Breast epithelium (tissue), 3 donors: ENCODE measurements around the gene AP4S1.

Source experiments
- CTCF ChIP-seq, 3 donors: fragments of 450-650 bp; IDR thresholded peaks; one replicate each; pipeline ENCODE4 v1.5.1; 2016 to 2017; ENCODE audit warnings: antibody characterized with exemption in 3 of 3, mild to moderate bottlenecking in 3 of 3, moderate library complexity in 3 of 3
- POLR2A ChIP-seq: fragments of 450-650 bp; IDR thresholded peaks from one replicate; pipeline ENCODE4 v1.6.1; 2016; ENCODE audit warnings: antibody characterized with exemption, mild to moderate bottlenecking, moderate library complexity

- TF ChIP-seq POLR2A (no peak), CTCF (IDR thresholded peaks at IDR 0.05) (no peak)
Observed at GRCh38 chr14:31080056-31080455, 54.6 kb downstream of the AP4S1 start.
